NCI-H69 (cell line): Measurements from ENCODE around the gene APP.
"Not testable (repeated sequence)": the region's sequence is repeated elsewhere in the genome, so short reads cannot be mapped to it uniquely, and the experiment has no call there.

ENCODE experiments used
- DNase-seq: peaks from one replicate; lab custom pipeline; 2025; lab: John Stamatoyannopoulos, UW

APP gene

DNA sequence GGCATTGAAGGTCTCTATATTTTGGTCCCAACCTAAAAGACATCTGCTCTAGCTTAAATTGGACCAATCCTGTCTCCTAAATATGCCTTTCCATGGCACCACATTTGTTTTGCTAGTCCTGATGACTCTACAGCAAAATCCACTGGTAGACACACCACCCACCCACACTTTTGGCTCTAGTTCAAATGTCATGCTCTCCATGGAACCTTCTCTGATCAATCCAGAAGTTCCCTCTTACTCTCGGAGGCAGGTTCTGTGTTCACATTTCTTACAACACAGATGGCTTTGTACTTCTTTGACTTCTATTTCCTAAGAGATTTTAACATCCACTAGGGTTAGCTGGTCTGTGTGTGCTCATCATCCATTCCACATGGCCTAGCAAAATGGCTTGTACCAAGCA is 151.3 kb downstream of the APP start:
- DNase-seq = no peak

DNA sequence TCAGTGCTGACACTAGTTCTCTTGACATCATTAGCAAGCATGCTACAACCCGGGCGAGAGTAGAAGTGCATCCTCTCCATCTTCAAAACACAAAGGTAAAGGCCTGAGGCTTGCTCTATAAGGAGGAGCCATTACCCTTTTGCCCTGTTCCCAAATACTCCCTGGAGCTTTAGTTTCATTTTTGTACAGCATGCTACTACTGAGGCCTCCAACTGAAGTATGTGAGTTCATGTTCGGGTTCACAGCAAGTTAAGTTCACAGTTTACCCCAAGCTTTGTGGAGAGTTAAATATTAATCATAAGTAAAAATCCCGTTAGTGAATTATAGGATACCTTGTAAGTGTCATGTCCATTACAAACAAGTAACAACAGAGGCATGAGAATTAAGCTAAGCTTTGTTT is 156.6 kb downstream of the APP start:
- DNase-seq = no peak

GRCh38 chr21:26012482-26012881 is 158.1 kb downstream of the APP start:
- not testable (repeated sequence) for DNase-seq

- peak; percentile 15 for DNase-seq
These were observed 159.2 kb downstream of the APP start for GRCh38 chr21:26011292-26011940.

- peak; percentile 64 for DNase-seq
These were observed 162.5 kb downstream of the APP start for GRCh38 chr21:26007951-26008498.

- DNase-seq = no peak
These were observed 165.1 kb downstream of the APP start for GRCh38 chr21:26005464-26005863.

- DNase-seq = no peak
These were observed 167.2 kb downstream of the APP start for GRCh38 chr21:26003404-26003803.

DNA sequence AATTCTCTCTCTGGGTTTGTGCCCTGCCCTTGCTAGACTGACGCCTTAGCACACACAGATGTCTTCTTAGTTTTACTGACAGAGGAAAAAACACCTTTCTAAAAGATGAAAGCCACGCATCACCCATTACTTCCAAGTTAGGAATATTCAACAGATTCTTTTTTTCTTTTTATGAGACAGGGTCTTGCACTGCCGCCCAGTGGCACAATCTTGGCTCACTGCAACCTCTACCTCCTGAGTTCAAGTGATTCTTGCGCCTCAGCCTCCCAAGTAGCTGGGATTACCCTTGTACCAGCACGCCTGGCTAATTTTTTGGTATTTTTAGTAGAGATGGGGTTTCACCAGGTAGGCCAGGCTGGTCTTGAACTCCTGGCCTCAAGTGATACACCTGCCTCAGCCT is 169.2 kb downstream of the APP start:
- DNase-seq = no peak

DNA sequence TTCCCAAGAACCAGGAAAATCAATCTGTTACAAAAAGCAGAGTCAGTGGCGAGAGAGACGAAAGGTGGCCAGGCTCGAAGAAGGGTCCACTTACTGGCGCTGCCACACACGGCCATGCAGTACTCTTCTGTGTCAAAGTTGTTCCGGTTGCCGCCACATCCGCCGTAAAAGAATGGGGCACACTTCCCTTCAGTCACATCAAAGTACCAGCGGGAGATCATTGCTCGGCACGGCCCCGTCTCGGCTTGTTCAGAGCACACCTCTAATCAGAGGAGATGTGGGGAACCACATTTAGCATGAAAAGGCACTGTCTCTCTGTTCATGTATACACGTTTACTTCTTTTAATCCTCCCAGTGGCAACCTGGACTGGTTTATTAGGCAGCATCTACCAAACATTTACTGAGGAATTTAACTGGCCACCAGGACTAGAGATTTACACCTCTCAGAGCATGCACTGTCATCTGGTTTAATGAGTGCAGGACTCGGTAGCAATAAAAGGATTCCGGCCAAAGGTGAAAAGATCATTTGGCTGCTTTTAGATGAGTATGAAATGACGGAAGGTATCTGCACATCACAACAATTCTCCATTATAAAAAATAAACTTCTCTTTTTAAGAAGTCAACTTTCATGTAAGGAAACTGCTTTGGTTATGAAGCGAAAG is 170.5 kb downstream of the APP start:
- no peak for DNase-seq

- peak; percentile 93 for DNase-seq
These were observed 172.6 kb downstream of the APP start for GRCh38 chr21:25997788-25998611.

DNA sequence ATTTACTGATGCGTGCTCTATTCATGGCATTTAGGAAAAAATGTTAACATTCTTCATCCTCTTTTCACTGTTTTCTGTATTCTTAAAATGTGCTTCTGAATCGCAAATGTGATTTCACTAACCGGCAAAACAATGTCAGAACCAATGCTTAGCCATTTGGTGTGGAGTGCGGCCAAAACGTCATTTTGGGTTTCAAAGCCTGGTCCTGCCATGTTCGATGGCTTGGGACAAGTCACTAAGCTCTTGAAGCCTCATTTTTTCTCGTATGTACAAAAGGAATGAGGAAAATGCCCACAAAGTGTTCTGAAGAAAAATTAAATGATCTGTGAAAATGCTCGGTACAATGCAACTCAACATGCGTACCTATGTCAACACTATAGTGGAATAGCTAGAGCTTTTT is 175.3 kb downstream of the APP start:
- no peak for DNase-seq

GRCh38 chr21:25994758-25995163 is 175.8 kb downstream of the APP start:
- no peak for DNase-seq

DNA sequence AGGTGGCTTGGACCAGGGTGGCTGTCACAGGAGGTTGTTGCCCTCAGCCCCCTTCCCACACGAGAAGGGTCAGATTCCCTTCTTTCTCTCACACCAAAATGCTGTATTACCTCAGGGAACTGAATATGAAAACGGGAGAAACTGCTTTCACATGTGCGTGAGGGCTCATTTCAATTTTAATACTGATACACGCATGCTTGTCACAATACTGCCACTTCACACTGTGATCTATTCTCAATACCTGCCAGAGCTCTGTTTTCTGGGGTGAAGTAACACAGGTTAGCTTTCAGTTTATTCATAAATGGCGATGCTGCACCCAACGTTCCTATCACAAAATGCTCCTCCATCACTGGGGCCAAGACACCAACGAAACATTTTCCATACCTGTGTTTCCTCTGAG is 181.8 kb downstream of the APP start:
- no peak for DNase-seq

GRCh38 chr21:25987531-25987930 is 183.0 kb downstream of the APP start:
- no peak for DNase-seq

GRCh38 chr21:25986928-25987327 is 183.6 kb downstream of the APP start:
- DNase-seq = no peak

DNA sequence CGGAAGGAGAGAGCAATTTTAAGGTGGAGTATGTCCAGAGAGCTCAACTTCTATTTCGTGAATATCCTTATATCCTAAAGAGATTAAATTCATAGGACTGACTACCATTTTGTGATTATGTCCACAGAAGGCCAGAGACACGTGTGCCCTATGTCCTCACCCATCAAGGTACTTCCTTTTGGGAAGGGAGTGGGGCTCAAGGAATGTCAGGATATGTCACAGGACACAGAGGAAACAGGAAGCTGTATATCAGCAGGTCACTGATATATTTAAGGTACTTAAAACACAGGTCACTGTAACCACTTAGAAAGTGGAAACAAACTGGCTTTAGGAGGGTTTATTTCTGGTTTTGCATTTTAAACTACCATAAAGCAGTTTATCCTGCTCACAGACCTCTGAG is 184.6 kb downstream of the APP start:
- no peak for DNase-seq

DNA sequence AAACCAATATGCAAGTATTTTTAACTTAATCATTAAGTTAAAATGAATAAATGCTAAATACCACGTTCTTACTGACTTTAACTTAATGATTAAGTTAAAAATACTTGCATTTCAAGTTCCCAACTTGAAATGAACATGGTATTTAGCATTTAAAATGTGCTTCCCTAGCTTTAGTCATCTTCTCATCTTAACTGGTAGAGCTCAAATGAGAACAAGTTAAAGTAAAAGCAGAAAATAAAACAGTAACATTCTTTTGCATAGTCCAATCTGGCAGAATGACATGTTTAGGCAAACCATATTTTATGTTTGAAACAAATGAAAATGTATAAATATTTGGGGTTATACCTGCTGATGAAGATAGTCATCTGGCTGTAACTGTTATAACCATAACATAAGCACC is 186.0 kb downstream of the APP start:
- no peak for DNase-seq

DNA sequence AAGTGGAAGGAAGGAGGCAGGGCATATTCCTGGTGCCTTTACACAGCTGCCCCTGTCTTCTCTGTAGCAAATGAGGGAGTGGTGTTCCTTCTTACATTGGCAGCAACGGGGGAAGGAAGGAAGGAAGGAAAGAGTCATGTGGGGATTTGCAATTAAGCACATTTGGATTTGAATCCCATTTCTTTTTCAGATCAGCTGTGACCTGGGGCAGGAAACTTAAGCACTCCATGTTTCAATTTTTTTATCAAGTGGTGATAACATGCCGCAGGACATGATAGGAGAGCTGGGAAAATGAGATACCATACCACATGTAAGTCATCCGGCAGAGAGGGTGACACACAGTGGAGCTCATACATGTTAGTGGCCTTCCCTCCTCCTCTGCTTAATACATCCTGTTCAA is 186.8 kb downstream of the APP start:
- no peak for DNase-seq

DNA sequence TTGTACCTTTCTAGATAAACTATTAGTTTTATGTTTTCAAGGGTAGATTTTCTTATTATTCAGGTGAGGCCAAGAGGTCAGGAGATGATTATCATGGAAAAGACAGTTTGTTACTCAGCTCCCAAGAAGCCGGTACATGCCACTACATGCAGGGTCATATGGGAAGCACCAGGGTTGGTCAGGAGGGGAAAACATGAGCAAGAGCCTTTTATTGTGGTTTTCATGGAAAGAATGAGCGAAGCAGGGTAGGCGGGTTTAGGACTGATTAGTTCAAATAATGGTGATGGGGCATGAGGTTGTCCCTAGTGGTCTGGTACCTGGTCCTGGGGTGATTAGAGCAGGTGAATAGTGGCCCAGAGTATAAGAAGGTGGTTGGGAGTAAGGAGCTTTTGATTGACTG is 189.9 kb downstream of the APP start:
- DNase-seq = no peak

DNA sequence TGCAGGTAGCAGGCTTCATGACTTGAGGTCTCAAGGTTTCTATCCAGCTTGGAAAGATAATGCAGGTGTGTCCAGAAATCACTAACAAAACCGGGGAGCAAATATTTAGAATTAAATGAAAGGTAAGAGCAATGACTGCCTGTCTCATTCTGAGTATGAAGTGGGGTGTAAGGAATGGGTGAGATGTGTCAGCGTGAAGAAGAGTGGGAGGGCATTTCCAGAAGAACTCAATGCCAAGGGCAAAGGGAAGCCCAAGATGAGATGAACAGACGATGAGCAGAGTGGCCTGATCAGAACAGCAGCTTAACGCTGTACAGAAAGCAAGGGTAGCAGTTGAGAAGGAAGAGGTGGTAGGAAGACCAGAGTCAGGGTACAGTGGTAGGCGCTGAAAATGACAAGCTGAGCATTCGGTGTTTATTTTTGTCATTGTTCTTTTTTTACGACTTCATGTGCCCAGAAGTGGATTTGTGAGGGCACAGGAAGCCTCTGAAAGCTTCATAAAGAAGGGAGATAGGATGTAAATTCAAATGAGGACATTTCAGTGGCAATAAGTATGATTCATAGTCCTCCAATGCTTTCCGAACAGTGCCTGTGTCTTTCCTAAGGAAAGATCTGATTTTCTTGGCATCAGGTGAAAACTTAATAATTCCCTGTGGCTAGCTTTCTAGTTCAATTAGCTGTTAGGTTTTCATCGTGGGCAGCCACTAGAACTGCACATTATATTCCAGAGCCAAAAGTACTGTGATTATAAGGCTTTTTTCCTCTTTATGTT is 190.5 kb downstream of the APP start:
- DNase-seq = no peak

GRCh38 chr21:25977068-25977611 is 193.4 kb downstream of the APP start:
- DNase-seq = no peak

DNA sequence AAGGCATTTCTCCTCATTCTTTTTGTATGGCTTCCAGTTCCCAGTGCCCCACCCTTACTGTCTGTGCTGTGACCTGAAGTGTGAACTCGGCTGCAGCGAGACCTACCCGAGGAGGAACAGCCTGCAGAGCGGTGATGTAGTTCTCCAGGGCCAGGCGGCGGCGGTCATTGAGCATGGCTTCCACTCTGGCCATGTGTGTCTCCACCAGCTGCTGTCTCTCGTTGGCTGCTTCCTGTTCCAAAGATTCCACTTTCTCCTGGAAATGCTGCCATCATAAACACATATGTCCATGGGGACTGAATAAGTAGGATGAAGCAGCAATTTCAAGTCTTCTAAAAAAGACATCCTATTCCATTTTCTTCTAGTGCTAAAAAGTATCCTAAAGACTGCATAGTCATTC is 195.6 kb downstream of the APP start:
- DNase-seq = no peak
